GM19351 (cell line): ENCODE results near the gene GNA15.

Source experiments
- ATAC-seq: cut with Tn5 transposase; IDR thresholded peaks from one replicate; pipeline ENCODE4 v1.9.1; 2021; ENCODE audit warnings: mild to moderate bottlenecking, moderate library complexity; ENCODE audit not compliant: unreplicated experiment

The GNA15 gene

DNA sequence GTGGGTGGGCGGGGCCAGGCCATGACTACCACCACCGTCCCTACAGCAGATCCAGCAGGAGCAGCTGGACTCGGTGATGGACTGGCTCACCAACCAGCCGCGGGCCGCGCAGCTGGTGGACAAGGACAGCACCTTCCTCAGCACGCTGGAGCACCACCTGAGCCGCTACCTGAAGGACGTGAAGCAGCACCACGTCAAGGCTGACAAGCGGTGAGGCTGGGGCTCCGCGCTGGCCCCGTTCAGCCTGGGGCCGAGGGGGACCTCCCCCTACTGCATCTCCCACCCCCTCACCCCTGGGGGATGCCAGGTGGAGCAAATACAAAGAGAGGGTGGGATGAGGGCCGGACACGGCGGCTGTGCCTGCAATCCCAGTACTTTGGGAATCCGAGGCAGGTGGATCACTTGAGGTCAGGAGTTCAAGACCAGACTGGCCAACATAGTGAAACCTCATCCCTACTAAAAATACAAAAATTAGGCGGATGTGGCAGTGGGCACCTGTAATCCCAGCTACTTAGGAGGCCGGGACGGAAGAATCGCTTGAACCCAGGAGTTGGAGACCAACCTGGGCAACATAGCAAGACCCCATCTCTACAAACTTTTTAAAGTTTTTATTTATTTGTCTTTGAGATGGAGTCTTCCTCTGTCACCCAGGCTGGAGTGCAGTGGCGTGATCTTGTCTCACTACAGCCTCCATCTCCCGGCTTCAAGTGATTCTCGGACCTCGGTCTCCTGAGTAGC lies 70.6 kb downstream of the GNA15 start:
- no peak for ATAC-seq

DNA sequence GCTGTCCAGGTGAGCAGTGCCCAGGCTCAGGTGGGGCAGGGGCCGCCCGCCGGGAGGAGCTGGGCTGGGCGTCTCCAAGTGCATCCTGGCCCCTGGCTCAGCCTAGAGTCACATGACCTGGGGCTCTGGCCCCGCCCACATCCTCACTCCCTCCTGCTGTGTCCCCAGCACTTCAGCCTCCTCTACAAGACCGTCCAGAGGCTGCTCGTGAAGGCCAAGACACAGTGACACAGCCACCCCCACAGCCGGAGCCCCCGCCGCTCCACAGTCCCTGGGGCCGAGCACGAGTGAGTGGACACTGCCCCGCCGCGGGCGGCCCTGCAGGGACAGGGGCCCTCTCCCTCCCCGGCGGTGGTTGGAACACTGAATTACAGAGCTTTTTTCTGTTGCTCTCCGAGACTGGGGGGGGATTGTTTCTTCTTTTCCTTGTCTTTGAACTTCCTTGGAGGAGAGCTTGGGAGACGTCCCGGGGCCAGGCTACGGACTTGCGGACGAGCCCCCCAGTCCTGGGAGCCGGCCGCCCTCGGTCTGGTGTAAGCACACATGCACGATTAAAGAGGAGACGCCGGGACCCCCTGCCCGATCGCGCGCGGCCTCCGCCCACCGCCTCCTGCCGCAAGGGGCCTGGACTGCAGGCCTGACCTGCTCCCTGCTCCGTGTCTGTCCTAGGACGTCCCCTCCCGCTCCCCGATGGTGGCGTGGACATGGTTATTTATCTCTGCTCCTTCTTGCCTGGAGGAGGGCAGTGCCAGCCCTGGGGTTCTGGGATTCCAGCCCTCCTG lies 71.8 kb downstream of the GNA15 start:
- ATAC-seq, result no peak

DNA sequence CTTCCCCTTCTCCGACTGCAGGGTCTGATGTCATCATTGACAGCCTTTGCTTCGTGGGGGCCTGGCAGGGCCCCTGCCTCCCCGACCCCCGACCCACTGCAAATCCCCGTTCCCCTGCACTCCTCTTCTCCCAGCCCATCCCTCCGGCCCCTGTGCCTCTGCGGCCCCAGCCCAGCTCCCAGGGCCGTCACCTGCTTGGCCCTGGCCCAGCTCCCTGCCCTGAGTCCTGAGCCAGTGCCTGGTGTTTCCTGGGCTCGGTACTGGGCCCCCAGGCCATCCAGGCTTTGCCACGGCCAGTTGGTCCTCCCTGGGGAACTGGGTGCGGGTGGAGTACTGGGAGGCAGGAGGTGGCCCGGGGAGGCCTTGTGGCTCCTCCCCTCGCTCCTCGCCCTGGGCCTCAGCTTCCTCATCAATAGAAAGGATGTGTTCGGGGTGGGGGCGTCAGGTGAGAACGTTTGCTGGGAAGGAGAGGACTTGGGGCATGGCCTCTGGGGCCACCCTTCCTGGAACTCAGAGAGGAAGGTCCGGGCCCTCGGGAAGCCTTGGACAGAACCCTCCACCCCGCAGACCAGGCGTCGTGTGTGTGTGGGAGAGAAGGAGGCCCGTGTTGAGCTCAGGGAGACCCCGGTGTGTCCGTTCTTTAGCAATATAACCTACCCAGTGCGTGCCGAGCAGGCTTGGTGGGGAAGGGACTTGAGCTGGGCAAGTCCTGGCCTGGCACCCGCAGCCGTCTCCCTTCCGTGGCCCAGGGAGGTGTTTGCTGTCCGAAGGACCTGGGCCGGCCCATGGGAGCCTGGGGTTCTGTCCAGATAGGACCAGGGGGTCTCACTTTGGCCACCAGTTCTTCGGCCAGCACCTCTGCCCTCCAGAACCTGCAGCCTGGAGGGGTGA lies 72.7 kb downstream of the GNA15 start:
- ATAC-seq, result no peak

DNA sequence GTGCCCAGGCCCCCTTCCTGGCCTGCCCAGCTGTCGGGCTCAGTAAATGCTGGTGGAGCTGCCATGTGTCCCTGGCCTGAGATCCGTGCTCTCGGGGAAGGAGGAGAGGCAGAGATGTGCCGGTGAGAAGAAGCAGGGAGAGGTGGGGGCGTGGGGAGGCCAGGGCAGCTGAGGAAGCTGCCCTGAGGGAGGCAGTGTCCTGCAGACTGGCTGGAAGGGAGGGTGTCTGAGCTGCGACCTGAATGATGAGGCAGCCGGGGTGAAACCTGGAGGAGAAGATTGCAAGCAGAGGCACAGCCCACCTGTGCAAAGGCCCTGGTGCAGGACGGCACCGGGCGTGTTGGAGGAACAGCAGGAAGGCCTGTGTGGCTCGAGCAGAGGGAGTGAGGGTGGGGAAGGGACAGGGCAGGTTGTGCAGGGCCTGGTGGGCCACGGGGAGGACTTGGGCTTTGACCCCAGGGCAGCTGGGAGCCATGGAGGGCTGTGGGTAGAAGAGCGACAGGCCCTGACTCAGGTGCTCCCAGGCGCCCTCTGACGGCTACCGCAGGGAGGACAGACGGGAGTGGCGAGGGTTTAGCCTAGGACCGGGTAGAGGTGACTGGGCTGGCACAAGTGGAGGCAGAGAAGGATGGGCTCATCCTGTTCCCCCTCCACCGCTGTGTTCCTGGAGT lies 74.6 kb downstream of the GNA15 start:
- ATAC-seq, result no peak

DNA sequence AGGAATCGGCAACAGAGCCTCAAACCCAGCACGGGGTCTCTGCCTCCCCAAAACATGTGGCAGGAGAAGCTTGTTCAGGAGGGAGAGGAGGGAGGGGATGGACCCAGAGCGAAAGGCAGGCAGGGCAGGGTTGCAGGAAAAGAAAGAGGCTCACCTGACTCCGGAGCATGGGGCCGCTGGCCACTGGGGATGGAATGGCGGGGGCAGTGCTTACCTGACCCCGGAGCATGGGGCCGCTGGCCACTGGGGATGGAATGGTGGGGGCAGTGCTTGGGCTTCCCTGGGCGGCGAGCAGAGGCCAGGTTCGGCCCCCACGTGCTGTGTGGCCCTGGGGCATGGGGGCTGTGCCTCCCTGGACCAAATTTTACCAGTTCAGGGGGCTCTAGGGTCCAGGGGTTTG lies 75.4 kb downstream of the GNA15 start:
- ATAC-seq, result no peak

DNA sequence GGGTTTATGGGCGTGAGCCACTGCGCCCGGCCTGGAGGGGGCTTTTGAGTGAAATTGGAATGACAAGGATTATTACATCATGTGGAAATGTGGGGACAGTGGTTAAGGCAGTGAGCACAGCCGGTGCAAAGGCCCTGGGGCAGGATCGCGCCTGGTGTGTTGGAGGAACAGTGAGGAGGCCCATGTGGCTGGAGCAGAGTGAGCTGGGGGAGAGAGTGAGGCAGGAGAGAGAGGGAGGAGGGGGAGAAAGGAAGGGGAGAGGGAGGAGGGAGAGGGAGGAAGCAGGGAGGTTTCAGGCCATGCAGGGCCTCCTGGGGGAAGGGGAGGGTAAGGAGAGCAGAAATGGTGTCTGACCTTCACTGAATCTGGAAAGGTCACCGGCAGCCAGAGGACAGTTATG lies 77.3 kb downstream of the GNA15 start:
- no peak for ATAC-seq
